MCF 10A (cell line): ENCODE results near the gene NXPH1. TPM values are rescaled to one million over a fixed set of nuclear protein-coding genes. Genes with fewer than 3 reads are reported as not detected.

Experiments used
- BruUV-seq: library from RNA; stranded (reverse); fragments of 400-500 nt; replicated peaks from 2 replicates; lab custom pipeline; 2021; lab: Mats Ljungman, UMichigan
- CTCF ChIA-PET: fragments of 300-600 bp; sonication (Branson Sonifier 250); formaldehyde crosslinking; extraction: SDS; loops from one replicate; lab custom pipeline; 2021; ENCODE audit warnings: antibody characterized with exemption, inconsistent platforms; lab: Yijun Ruan, JAX
- POLR2A ChIA-PET: fragments of 300-600, 350-650 bp; sonication (Branson Sonifier 250); formaldehyde crosslinking; extraction: SDS; loops from one replicate; lab custom pipeline; 2020; ENCODE audit warnings: antibody characterized with exemption, inconsistent platforms; lab: Yijun Ruan, JAX
- DNase-seq: peaks from one replicate; pipeline ENCODE4 v3.0.0-alpha.2; 2018; ENCODE audit not compliant: unreplicated experiment
- H3K27ac Mint-ChIP-seq: one replicate; pipeline ENCODE4 v1.8.0; 2022; ENCODE audit warnings: mild to moderate bottlenecking, low read depth, mixed read lengths; ENCODE audit not compliant: unreplicated experiment
- H3K27me3 Mint-ChIP-seq: one replicate; pipeline ENCODE4 v1.8.0; 2022; ENCODE audit warnings: mixed read lengths; ENCODE audit not compliant: insufficient read depth, unreplicated experiment
- H3K36me3 Mint-ChIP-seq: one replicate; pipeline ENCODE4 v1.8.0; 2022; ENCODE audit warnings: mild to moderate bottlenecking, moderate library complexity, mixed read lengths; ENCODE audit not compliant: insufficient read depth, unreplicated experiment
- H3K4me1 Mint-ChIP-seq: one replicate; pipeline ENCODE4 v1.8.0; 2022; ENCODE audit warnings: mixed read lengths; ENCODE audit not compliant: insufficient read depth, unreplicated experiment
- H3K4me3 Mint-ChIP-seq: one replicate; pipeline ENCODE4 v1.8.0; 2022; ENCODE audit warnings: mild to moderate bottlenecking, moderate library complexity, mixed read lengths; ENCODE audit not compliant: unreplicated experiment
- H3K9me3 Mint-ChIP-seq: one replicate; pipeline ENCODE4 v1.8.0; 2022; ENCODE audit warnings: mixed read lengths; ENCODE audit not compliant: unreplicated experiment
- intact Hi-C: fragments of 100-400 bp; cut with micrococcal nuclease; formaldehyde crosslinking; loops from 2 replicates; pipeline ENCODE4 v1.14.1; 2022
- total RNA-seq: library from RNA; stranded (reverse); gene quantifications from 2 replicates; pipeline ENCODE4 v1.2.3, GENCODE V29; 2022
- TF ChIP-seq, protein P1 (sequence below): fragments of 200-600 bp; IDR thresholded peaks from one replicate; pipeline ENCODE4 v1.8.0; 2022; ENCODE audit warnings: antibody characterized with exemption, mild to moderate bottlenecking; ENCODE audit not compliant: unreplicated experiment

Gene NXPH1
- total RNA-seq, 1 experiment from 2014 or later: not detected

GRCh38 chr7:8785081-8785480 lies 351.7 kb downstream of the NXPH1 start:
- H3K27me3 Mint-ChIP-seq: peaks cover 71% of the 10 kb centered on the region
- ChIA-PET POLR2A (no interaction called here), CTCF (no interaction called here)
- no peaks in the 10 kb centered on the region for H3K4me1 Mint-ChIP-seq
- intact Hi-C loops: no loop called here
- no peaks in the 10 kb centered on the region for H3K36me3 Mint-ChIP-seq
- no peak overlapping the region for H3K4me3 Mint-ChIP-seq
- H3K9me3 Mint-ChIP-seq: no peaks in the 10 kb centered on the region
- TF ChIP-seq, protein P1, sequence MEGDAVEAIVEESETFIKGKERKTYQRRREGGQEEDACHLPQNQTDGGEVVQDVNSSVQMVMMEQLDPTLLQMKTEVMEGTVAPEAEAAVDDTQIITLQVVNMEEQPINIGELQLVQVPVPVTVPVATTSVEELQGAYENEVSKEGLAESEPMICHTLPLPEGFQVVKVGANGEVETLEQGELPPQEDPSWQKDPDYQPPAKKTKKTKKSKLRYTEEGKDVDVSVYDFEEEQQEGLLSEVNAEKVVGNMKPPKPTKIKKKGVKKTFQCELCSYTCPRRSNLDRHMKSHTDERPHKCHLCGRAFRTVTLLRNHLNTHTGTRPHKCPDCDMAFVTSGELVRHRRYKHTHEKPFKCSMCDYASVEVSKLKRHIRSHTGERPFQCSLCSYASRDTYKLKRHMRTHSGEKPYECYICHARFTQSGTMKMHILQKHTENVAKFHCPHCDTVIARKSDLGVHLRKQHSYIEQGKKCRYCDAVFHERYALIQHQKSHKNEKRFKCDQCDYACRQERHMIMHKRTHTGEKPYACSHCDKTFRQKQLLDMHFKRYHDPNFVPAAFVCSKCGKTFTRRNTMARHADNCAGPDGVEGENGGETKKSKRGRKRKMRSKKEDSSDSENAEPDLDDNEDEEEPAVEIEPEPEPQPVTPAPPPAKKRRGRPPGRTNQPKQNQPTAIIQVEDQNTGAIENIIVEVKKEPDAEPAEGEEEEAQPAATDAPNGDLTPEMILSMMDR: no peak
- H3K27ac Mint-ChIP-seq: no peak overlapping the region
- no TSS peak for BruUV-seq
- DNase-seq: no peak

- Mint-ChIP-seq H3K27me3 (peaks cover 30% of the 10 kb centered on the region), H3K4me3 (no peak overlapping the region), H3K9me3 (no peaks in the 10 kb centered on the region), H3K27ac (no peak overlapping the region), H3K36me3 (no peaks in the 10 kb centered on the region), H3K4me1 (no peaks in the 10 kb centered on the region)
- DNase-seq: peak; percentile 69
- intact Hi-C loops: no loop called here
- ChIA-PET POLR2A (no interaction called here), CTCF (no interaction called here)
- no TSS peak for BruUV-seq
- TF ChIP-seq, protein P1: no peak
These were observed 367.6 kb downstream of the NXPH1 start for GRCh38 chr7:8800986-8801385.

Other genes starting within 250 kb of the NXPH1 start
- gene ICA1, start 171.4 kb upstream of the NXPH1 start, total RNA-seq: 26.3 and 31.5 TPM in 2 replicates